Thyroid gland (tissue), 4 donors: ENCODE results near the gene TMEM81.

Experiments
- POLR2A ChIP-seq, 2 donors: fragments of 450-650 bp; IDR thresholded peaks; one replicate each; pipeline ENCODE4 v1.6.1; 2017; ENCODE audit warnings: antibody characterized with exemption in 2 of 2, mild to moderate bottlenecking in 2 of 2, moderate library complexity in 1 of 2
- TF ChIP-seq, protein P1 (sequence below), 6 experiments: fragments of 200-600 bp in 3 of 6; fragments of 450-650 bp in 3 of 6; sonication (generic) in 3 of 6; IDR thresholded peaks; one replicate each; pipeline ENCODE4 v1.5.1; 2016 to 2019; ENCODE audit warnings: antibody characterized with exemption in 6 of 6, mild to moderate bottlenecking in 2 of 6, inconsistent platforms in 1 of 6, moderate library complexity in 1 of 6

GRCh38 chr1:205073511-205073910 lies 10.7 kb downstream of the TMEM81 start:
- no peak for TF ChIP-seq POLR2A (IDR thresholded peaks at IDR 0.05)
- TF ChIP-seq, protein P1, sequence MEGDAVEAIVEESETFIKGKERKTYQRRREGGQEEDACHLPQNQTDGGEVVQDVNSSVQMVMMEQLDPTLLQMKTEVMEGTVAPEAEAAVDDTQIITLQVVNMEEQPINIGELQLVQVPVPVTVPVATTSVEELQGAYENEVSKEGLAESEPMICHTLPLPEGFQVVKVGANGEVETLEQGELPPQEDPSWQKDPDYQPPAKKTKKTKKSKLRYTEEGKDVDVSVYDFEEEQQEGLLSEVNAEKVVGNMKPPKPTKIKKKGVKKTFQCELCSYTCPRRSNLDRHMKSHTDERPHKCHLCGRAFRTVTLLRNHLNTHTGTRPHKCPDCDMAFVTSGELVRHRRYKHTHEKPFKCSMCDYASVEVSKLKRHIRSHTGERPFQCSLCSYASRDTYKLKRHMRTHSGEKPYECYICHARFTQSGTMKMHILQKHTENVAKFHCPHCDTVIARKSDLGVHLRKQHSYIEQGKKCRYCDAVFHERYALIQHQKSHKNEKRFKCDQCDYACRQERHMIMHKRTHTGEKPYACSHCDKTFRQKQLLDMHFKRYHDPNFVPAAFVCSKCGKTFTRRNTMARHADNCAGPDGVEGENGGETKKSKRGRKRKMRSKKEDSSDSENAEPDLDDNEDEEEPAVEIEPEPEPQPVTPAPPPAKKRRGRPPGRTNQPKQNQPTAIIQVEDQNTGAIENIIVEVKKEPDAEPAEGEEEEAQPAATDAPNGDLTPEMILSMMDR (IDR thresholded peaks at IDR 0.05) = no peak
